HG03280 (cell line): ENCODE results near the gene ZNF480.
A peak's percentile ranks its signal among the peaks of the same experiment; 100 is the strongest.
"Not testable (repeated sequence)": the region's sequence is repeated elsewhere in the genome, so short reads cannot be mapped to it uniquely, and the experiment has no call there.

Source experiments
- ATAC-seq: cut with Tn5 transposase; IDR thresholded peaks from one replicate; pipeline ENCODE4 v1.9.1; 2021; ENCODE audit warnings: mild to moderate bottlenecking, moderate library complexity; ENCODE audit not compliant: unreplicated experiment

Gene ZNF480

GRCh38 chr19:52296773-52297600 is at the start of gene ZNF480:
Gene ZNF480 (plus strand): TSS chr19:52297169. CDS start chr19:52300413, 3,244 bp downstream.
- ATAC-seq: peak; percentile 51

- ATAC-seq: no peak
These were observed 48.7 kb upstream of the ZNF480 start for GRCh38 chr19:52248241-52248640.

- no peak for ATAC-seq
These were observed 38.5 kb upstream of the ZNF480 start for GRCh38 chr19:52258426-52258825.

- ATAC-seq: not testable (repeated sequence)
These were observed 31.4 kb upstream of the ZNF480 start for GRCh38 chr19:52265556-52265955.

- peak; percentile 97 for ATAC-seq
These were observed 27.4 kb upstream of the ZNF480 start, which contains the start of gene ZNF766 for GRCh38 chr19:52269338-52270261. Gene ZNF766 (plus strand): TSS chr19:52269587. CDS start chr19:52269614, 27 bp downstream.

GRCh38 chr19:52270266-52270885 is 26.6 kb upstream of the ZNF480 start:
- no peak for ATAC-seq

GRCh38 chr19:52273301-52273700 is 23.7 kb upstream of the ZNF480 start:
- ATAC-seq: no peak

GRCh38 chr19:52274191-52274590 is 22.8 kb upstream of the ZNF480 start:
- ATAC-seq: no peak

GRCh38 chr19:52275988-52276387 is 21.0 kb upstream of the ZNF480 start:
- ATAC-seq: no peak

- ATAC-seq: no peak
These were observed 19.5 kb upstream of the ZNF480 start for GRCh38 chr19:52277471-52277870.

GRCh38 chr19:52286256-52286655 is 10.7 kb upstream of the ZNF480 start:
- ATAC-seq: no peak

GRCh38 chr19:52291781-52292180 is 5.2 kb upstream of the ZNF480 start:
- ATAC-seq: no peak

GRCh38 chr19:52292946-52293345 is 4.0 kb upstream of the ZNF480 start:
- ATAC-seq: not testable (repeated sequence)

GRCh38 chr19:52296400-52296772 is 583 bp upstream of the ZNF480 start:
- peak; percentile 15 for ATAC-seq

GRCh38 chr19:52297601-52298364 is 814 bp downstream of the ZNF480 start:
- ATAC-seq: no peak

- no peak for ATAC-seq
These were observed 10.3 kb downstream of the ZNF480 start for GRCh38 chr19:52307275-52307674.

GRCh38 chr19:52322429-52322828 is 25.5 kb downstream of the ZNF480 start:
- ATAC-seq: no peak

GRCh38 chr19:52331757-52332156 is 34.8 kb downstream of the ZNF480 start:
- ATAC-seq: no peak

- ATAC-seq: peak; percentile 35
These were observed 38.8 kb downstream of the ZNF480 start for GRCh38 chr19:52335768-52336116.

- ATAC-seq: peak; percentile 75
These were observed 39.3 kb downstream of the ZNF480 start, which contains the start of gene ZNF610 for GRCh38 chr19:52336117-52336790. Gene ZNF610 (plus strand): TSS chr19:52336243. CDS start chr19:52349173, 12,930 bp downstream.
